ENCODE results near the gene B4GALT5.
"Not testable (repeated sequence)": the region's sequence is repeated elsewhere in the genome, so short reads cannot be mapped to it uniquely, and the experiment has no call there.

The B4GALT5 gene

GRCh38 chr20:49713753-49714712, at the start of gene B4GALT5:
TSS of gene B4GALT5 (minus strand) at chr20:49713878. CDS start at chr20:49713690, 188 bp downstream.
- DNase-seq: peak; percentile 86

DNA sequence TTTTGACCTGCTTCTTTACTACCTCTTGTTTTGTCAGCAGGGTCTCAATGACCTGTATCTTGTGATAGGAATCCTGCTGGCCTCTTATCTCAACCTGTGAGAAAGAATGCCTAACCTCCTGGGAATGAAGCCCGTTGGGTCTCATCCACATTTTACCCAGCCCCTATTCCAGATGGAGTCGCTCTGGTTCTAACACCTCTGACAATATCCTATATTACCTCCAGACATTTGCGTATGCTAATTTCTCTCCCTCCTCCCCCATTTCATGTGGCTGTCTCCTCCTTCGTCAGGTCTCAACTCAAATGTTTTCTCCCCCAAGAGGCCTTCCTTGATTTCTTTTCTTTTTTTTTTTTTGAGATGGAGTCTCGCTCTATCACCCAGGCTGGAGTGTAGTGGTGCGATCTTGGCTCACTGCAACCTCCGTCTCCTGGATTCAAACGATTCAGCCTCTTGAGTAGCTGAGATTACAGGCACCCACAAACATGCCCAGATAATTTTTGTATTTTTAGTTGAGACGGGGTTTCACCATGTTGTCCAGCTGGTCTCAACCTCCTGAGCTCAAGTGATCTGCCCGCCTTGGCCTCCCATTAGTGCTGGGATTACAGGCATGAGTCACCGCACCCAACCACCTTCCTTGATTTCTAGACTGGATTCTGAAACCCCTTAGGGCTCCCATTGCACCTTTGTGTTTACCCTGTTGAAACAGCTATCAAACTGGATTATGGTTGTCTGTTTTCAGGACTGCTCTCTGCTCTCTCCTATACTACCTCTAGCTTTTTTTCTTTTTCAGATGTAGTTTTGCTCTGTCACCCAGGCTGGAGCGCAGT, 49.5 kb upstream of the B4GALT5 start:
- no peak for DNase-seq

DNA sequence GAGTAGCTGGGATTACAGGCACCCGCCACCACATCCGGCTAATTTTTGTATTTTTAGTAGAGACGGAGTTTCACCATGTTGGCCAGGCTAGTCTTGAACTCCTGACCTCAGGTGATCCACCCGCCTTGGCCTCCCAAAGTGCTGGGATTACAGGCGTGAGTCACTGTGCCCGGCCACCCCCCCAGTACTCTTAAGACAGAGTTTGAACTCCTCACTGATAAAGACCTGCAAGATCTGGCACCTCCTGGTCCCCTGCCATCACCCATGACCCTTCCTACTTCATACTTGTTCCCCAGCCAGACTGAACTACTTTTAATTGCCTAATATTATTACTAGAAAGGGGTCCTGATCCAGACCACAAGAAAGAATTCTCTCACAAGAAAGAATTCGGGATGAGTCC, 48.2 kb upstream of the B4GALT5 start:
- not testable (repeated sequence) for DNase-seq

- no peak for DNase-seq
These were observed 45.7 kb upstream of the B4GALT5 start for GRCh38 chr20:49759266-49759950.

GRCh38 chr20:49758781-49759180, 45.1 kb upstream of the B4GALT5 start:
- no peak for DNase-seq

GRCh38 chr20:49757597-49757996, 43.9 kb upstream of the B4GALT5 start:
- DNase-seq: no peak

DNA sequence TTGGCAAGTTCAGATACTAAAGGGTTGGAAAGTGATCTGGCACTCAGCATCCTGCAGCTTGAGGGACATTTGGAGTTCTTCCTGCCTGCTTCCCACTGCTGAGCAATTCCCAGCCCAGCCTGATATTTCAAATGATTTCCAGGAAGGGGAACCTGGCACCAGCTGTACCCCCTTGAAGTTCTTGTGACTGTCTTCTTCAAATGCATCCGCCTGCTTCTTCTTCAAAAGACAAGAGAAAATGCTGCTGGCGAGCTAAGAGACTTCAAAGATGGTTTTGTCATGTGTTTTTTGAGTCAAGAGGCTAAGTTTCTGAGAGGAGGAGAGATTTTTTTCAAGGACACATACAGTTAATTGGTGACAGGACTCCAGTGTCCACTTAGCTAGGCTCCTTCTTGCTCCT, 42.6 kb upstream of the B4GALT5 start:
- DNase-seq: no peak

GRCh38 chr20:49754596-49754995, 40.9 kb upstream of the B4GALT5 start:
- DNase-seq: no peak

DNA sequence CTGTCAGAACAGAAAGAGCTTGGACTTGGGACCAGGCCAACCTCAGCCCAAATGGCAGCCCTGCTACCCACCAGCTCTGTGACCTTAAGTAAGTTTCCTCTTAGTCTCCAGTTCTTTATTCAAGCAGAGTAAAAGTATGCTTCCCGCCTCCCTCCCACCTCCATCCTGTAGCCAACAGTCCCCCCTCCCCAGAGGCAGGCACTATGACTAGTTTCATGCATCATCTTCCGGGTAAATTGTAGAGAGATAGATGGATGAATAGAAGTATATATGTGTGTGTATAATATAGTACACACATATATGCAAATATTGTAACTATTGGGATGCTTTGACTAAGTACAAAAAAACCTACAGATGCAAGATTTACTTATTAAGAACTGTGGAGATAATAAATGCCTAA, 39.5 kb upstream of the B4GALT5 start:
- DNase-seq: no peak

GRCh38 chr20:49752201-49752903, 38.7 kb upstream of the B4GALT5 start:
- no peak for DNase-seq

- DNase-seq: no peak
These were observed 37.7 kb upstream of the B4GALT5 start for GRCh38 chr20:49751397-49751736.

- no peak for DNase-seq
These were observed 37.1 kb upstream of the B4GALT5 start for GRCh38 chr20:49750611-49751396.

DNA sequence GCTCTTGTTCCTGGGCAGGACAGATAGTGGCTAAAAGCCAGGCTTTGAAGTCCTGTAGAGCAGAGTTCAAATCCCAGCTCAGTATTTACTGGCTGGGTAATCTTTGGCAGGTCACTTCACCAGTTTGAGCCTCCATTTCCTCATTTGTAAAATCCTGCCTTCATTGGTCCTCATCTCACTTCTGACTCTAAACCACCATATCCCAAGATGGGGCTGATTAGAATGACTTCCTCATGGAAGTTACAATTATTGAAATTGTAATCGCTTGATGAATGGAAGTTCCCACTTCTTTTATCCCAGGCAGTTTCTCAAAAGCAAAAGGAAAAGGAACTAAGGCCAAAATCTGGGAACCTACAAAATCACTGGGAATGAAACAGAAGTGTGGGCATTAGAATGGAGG, 35.9 kb upstream of the B4GALT5 start:
- DNase-seq: no peak

DNA sequence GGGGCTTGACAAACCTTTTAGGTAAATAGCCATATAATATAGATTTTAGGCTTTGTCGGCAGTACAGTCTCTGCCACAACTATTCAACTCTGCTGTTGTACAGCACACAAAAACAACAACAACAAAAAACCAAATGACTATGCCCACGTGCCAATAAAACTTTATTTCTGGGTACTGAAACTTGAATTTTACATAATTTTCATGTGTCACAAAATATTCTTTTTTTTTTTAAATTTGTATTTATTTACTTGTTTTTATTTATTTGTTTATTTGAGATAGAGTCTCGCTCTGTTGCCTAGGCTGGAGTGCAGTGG, 34.8 kb upstream of the B4GALT5 start:
- DNase-seq: no peak

GRCh38 chr20:49747707-49748524, 34.2 kb upstream of the B4GALT5 start:
- DNase-seq: no peak

- no peak for DNase-seq
These were observed 29.3 kb upstream of the B4GALT5 start for GRCh38 chr20:49742948-49743347.

GRCh38 chr20:49741977-49742376, 28.3 kb upstream of the B4GALT5 start:
- DNase-seq: no peak

GRCh38 chr20:49740807-49741206, 27.1 kb upstream of the B4GALT5 start:
- no peak for DNase-seq

- DNase-seq: no peak
These were observed 25.4 kb upstream of the B4GALT5 start for GRCh38 chr20:49739042-49739441.

DNA sequence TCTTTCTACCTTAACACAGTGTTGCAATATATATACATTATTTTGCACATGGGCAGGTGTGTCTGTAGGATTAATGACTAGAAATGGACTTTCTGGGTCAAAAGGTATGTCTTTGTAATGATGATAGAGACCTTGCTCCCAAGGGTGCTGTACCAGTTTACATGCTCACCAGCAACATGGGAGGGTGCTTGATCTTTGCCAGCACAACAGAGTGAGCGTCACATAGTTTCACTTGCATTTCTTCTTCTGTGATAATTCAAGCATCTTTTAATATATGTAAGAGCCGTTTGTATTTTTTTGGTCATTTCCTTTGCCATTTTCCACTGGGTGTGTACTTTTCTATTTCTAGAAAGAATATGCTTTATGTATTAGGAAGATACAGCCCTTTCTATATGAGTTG, 23.6 kb upstream of the B4GALT5 start:
- DNase-seq: no peak

- no peak for DNase-seq
These were observed 16.1 kb upstream of the B4GALT5 start for GRCh38 chr20:49729780-49730179.
